Hepatocyte (in vitro differentiated cells): ENCODE measurements around the gene RBPMS2. TPM values are rescaled to one million over a fixed set of nuclear protein-coding genes. Genes with fewer than 3 reads are reported as not detected.

Experiments used
- DNase-seq: peaks from one replicate; pipeline ENCODE4 v3.0.0-alpha.2; 2016; ENCODE audit warnings: low spot score
- H2AFZ ChIP-seq: fragments of 200-600 bp; sonication (generic); 2 replicates; pipeline ENCODE4 v1.6.0; 2016; ENCODE audit warnings: antibody characterized with exemption, mild to moderate bottlenecking
- H3K27ac ChIP-seq: fragments of 200-600 bp; sonication (generic); 2 replicates; pipeline ENCODE4 v1.5.1; 2016; ENCODE audit warnings: mild to moderate bottlenecking
- H3K27me3 ChIP-seq: fragments of 200-600 bp; sonication (generic); 2 replicates; pipeline ENCODE4 v1.6.1; 2016
- H3K36me3 ChIP-seq: fragments of 200-600 bp; sonication (generic); replicated peaks from 2 replicates; pipeline ENCODE4 v1.5.1; 2016; ENCODE audit warnings: low read depth; ENCODE audit not compliant: insufficient read depth
- H3K4me1 ChIP-seq: fragments of 200-600 bp; sonication (generic); 2 replicates; pipeline ENCODE4 v1.5.1; 2016; ENCODE audit warnings: mild to moderate bottlenecking, moderate library complexity; ENCODE audit not compliant: insufficient read depth
- H3K4me2 ChIP-seq: fragments of 200-600 bp; sonication (generic); 2 replicates; pipeline ENCODE4 v1.6.0; 2016
- H3K4me3 ChIP-seq: fragments of 200-600 bp; sonication (generic); 2 replicates; pipeline ENCODE4 v1.5.1; 2016; ENCODE audit warnings: mild to moderate bottlenecking
- H3K79me2 ChIP-seq: fragments of 200-600 bp; sonication (generic); 2 replicates; pipeline ENCODE4 v1.6.0; 2017; ENCODE audit warnings: mild to moderate bottlenecking
- H3K9me2 ChIP-seq: fragments of 200-600 bp; sonication (generic); replicated peaks from 2 replicates; pipeline ENCODE4 v1.6.0; 2017; ENCODE audit warnings: mild to moderate bottlenecking; ENCODE audit not compliant: insufficient read depth
- H3K9me3 ChIP-seq: fragments of 200-600 bp; sonication (generic); 2 replicates; pipeline ENCODE4 v1.5.1; 2016; ENCODE audit warnings: low read depth, mild to moderate bottlenecking
- H4K20me1 ChIP-seq: fragments of 200-600 bp; sonication (generic); 2 replicates; pipeline ENCODE4 v1.6.0; 2016; ENCODE audit warnings: mild to moderate bottlenecking; ENCODE audit not compliant: insufficient read depth, poor library complexity, severe bottlenecking
- CTCF ChIP-seq: fragments of 200-600 bp; sonication (generic); IDR thresholded peaks from 2 replicates; pipeline ENCODE4 v1.5.1; 2016; ENCODE audit warnings: antibody characterized with exemption, mild to moderate bottlenecking; ENCODE audit not compliant: poor library complexity
- EZH2 ChIP-seq: fragments of 200-600 bp; sonication (generic); IDR thresholded peaks from 2 replicates; pipeline ENCODE4 v1.6.1; 2016; ENCODE audit warnings: antibody characterized with exemption, mild to moderate bottlenecking, borderline replicate concordance
- EZH2phosphoT487 ChIP-seq: fragments of 200-600 bp; sonication (generic); IDR thresholded peaks from one replicate; pipeline ENCODE4 v1.6.1; 2018; ENCODE audit warnings: antibody characterized with exemption, mild to moderate bottlenecking, low read depth, moderate library complexity; ENCODE audit not compliant: unreplicated experiment, severe bottlenecking
- WGBS: methylation state at CpG from one replicate; pipeline ENCODE4 v1.1.6; 2016; ENCODE audit warnings: low lambda C conversion rate; ENCODE audit errors: missing lambda C conversion rate; 5-methylcytosine and 5-hydroxymethylcytosine counted together
- polyA plus RNA-seq: library from polyadenylated mRNA; unstranded; fragments of >200 nt; fragmentation: Nextera tagmentation; extraction: Ambion mirVana; gene quantifications from 2 replicates; pipeline ENCODE4 v1.2.1, GENCODE V29; 2016
- total RNA-seq: library from RNA; depleted of rRNA; stranded (reverse); fragments of >200 nt; gene quantifications from 2 replicates; pipeline ENCODE4 v1.2.3, GENCODE V29; 2014

RBPMS2 gene
- total and polyA plus RNA-seq, 2 experiments from 2014 or later = 0.27 to 18.0 TPM

GRCh38 chr15:64746921-64747320 lies 28.5 kb downstream of the RBPMS2 start:
- Histone ChIP-seq H3K36me3 (no peaks in the 10 kb centered on the region), H3K9me2 (no peaks in the 10 kb centered on the region), H3K27ac (no peak overlapping the region), H3K27me3 (no peaks in the 10 kb centered on the region), H4K20me1 (no peaks in the 10 kb centered on the region), H3K4me3 (no peak overlapping the region), H3K79me2 (no peaks in the 10 kb centered on the region), H3K4me2 (no peak overlapping the region), H3K4me1 (no peaks in the 10 kb centered on the region), H3K9me3 (no peaks in the 10 kb centered on the region), H2AFZ (no peak overlapping the region)
- TF ChIP-seq CTCF (no peak), EZH2 (no peak), EZH2phosphoT487 (no peak)
- WGBS = 95% methylated on average over 7 of the region's 7 CpGs
- DNase-seq = no peak

- no peak overlapping the region for H3K27ac ChIP-seq
- WGBS = 97% methylated on average over 5 of the region's 5 CpGs
Measured at GRCh38 chr15:64746356-64746755, 29.0 kb downstream of the RBPMS2 start.

GRCh38 chr15:64743691-64744090 lies 31.7 kb downstream of the RBPMS2 start:
- no peak for DNase-seq
- H2AFZ ChIP-seq = no peak overlapping the region
- no peak overlapping the region for H3K4me3 ChIP-seq
- H3K9me2 ChIP-seq = no peaks in the 10 kb centered on the region
- H4K20me1 ChIP-seq = no peaks in the 10 kb centered on the region
- TF ChIP-seq EZH2 (no peak), EZH2phosphoT487 (no peak), CTCF (no peak)
- no peaks in the 10 kb centered on the region for H3K27me3 ChIP-seq
- H3K79me2 ChIP-seq = no peaks in the 10 kb centered on the region
- WGBS = 95% methylated on average over 11 of the region's 11 CpGs
- no peaks in the 10 kb centered on the region for H3K9me3 ChIP-seq
- no peak overlapping the region for H3K27ac ChIP-seq
- H3K36me3 ChIP-seq = no peaks in the 10 kb centered on the region
- no peaks in the 10 kb centered on the region for H3K4me1 ChIP-seq
- no peak overlapping the region for H3K4me2 ChIP-seq

More at GRCh38 chr15:64746356-64746755, 29.0 kb downstream of the RBPMS2 start:
- no peaks in the 10 kb centered on the region for H3K79me2 ChIP-seq
- no peak overlapping the region for H3K4me2 ChIP-seq
- no peaks in the 10 kb centered on the region for H3K9me3 ChIP-seq
- H3K4me3 ChIP-seq = no peak overlapping the region
- no peaks in the 10 kb centered on the region for H3K9me2 ChIP-seq
- H3K27me3 ChIP-seq = no peaks in the 10 kb centered on the region
- no peaks in the 10 kb centered on the region for H4K20me1 ChIP-seq
- H2AFZ ChIP-seq = no peak overlapping the region
- H3K36me3 ChIP-seq = no peaks in the 10 kb centered on the region
- DNase-seq = no peak
- H3K4me1 ChIP-seq = no peaks in the 10 kb centered on the region
- no peak for TF ChIP-seq CTCF
- TF ChIP-seq EZH2phosphoT487 = no peak
- no peak for TF ChIP-seq EZH2

- Histone ChIP-seq H3K9me2 (no peaks in the 10 kb centered on the region), H3K27ac (no peak overlapping the region), H3K4me2 (no peak overlapping the region), H3K36me3 (no peaks in the 10 kb centered on the region), H3K9me3 (no peaks in the 10 kb centered on the region), H3K27me3 (no peaks in the 10 kb centered on the region), H3K4me1 (no peaks in the 10 kb centered on the region), H4K20me1 (no peaks in the 10 kb centered on the region), H3K79me2 (no peaks in the 10 kb centered on the region), H3K4me3 (no peak overlapping the region), H2AFZ (no peak overlapping the region)
- 97% methylated on average over 13 of the region's 13 CpGs for WGBS
- no peak for DNase-seq
- TF ChIP-seq EZH2phosphoT487 (no peak), CTCF (no peak), EZH2 (no peak)
Measured at GRCh38 chr15:64742921-64743320, 32.5 kb downstream of the RBPMS2 start.
